Measurements from ENCODE around the gene PRAMEF33.
"Not testable (repeated sequence)": the region's sequence is repeated elsewhere in the genome, so short reads cannot be mapped to it uniquely, and the experiment has no call there.

Gene PRAMEF33, protein sequence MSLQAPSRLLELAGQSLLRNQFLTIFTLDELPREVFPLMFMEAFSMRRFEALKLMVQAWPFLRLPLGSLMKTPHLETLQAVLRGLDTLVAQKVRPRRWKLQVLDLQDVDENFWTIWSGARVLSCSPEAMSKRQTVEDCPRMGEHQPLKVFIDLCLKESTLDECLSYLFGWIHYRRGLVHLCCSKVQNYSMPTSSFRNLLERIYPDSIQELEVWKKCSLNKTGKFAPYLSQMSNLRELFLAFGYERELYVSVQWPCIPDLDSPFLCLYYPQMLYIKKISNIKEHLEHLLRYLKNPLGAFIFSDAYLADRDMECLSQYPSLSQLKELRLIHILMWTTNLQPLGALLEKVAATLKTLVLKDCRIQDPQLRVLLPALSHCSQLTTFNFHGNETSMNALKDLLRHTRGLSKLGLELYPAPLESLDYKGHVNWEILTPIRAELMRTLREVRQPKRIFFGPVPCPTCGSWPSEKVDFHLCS

DNA sequence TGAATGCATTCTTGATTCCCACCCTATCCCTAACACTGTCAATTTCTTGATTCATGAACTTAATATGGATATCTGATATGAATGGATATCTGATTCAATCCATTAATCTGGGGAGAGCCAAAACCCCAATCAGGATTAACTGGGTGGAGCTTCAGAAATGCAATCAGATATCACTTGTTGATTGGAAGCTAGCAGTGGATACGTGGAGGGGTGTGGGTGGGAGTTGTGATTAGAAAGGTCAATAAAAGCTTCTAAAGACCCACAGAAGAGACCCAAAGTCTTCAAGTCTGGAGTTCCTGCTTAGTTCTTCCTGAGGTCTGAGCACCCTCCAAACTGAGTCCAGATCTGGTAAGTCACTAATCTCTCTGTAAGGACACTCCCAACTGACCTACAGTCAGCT, at the start of gene PRAMEF33:
Gene PRAMEF33, plus strand, starts transcription at position 301 of the 400 bp plus-strand sequence. CDS start 2,416 bp downstream, outside the sequence.
- not testable (repeated sequence) for DNase-seq (ENCODE audit: low read depth in 2 of 2)

DNA sequence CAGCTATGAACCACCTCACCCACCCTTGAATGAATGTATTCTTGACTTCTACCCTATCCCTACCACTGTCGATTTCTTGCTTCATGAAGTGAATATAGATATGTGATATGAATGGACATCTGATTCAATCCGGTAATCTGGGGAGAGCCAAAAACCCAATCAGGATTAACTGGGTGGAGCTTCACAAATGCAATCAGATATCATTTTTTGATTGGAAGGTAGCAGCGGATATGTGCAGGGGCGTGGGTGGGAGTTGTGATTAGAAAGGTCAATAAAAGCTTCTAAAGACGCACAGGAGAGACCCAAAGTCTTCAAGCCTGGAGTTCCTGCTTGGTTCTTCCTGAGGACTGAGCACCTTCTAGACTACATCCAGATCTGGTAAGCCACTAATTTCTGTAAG, 49.4 kb upstream of the PRAMEF33 start, which contains the start of gene PRAMEF5:
Gene PRAMEF5, plus strand, starts transcription at position 301 of the 400 bp plus-strand sequence. CDS start 5,071 bp downstream, outside the sequence.
- not testable (repeated sequence) for DNase-seq (ENCODE audit: low read depth in 2 of 2)

DNA sequence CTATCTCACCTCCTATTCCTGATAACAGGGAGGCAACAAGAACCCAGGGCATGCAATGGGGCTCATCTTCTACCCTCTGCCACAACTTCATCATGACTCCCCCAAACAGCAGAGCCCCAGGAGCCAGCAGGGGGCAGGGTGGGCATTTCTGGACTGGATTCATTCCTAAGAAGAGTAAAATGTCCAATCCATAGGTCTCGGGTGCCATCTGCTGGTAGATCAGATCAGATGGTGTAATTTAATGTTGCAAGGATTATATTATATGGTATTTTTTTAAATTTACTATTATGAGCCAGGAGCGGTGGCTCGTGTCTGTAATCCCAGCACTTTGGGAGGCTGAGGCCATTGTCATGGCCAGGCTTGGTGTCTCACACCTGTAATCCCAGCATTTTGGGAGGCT, 38.2 kb upstream of the PRAMEF33 start:
- not testable (repeated sequence) for DNase-seq (ENCODE audit: low read depth in 2 of 2)

DNA sequence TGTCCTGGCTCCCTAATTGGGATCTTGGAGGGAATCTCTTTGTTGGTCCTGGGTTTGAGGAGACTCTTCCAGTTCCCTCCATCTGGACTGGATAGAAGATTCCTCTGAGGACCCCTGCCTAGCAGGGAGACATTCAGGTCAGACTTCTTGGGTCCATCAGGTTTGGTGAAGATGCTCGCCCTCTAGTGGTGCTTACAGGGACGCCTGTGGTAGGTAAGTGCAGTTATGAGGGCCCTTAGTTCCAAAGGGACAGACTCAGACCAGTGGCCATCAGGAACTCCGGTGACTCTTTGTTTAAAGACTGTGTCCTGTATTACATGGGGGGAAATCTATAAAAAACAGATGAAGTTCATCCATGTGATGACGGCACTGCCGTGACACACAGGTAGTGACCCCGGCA, 26.3 kb upstream of the PRAMEF33 start:
- not testable (repeated sequence) for DNase-seq (ENCODE audit: low read depth in 2 of 2)

DNA sequence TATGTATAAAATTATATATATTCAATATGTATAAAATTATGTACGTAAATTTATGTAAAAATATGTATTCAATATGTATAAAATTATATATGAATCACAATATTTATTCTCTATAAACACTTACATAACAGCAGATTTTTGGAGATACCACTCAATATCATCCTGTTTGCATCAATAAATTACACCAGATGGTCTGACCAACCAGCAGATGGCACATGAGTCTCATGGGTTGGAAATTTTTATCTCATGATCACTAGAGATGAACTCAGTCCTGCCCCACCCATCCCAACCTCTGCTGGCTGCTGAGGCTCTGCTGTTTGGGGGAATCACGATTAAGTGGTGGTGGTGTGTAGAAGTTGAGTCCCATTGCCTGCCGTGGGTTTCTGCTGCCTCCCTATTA, 23.7 kb upstream of the PRAMEF33 start:
- not testable (repeated sequence) for DNase-seq (ENCODE audit: low read depth in 2 of 2)

DNA sequence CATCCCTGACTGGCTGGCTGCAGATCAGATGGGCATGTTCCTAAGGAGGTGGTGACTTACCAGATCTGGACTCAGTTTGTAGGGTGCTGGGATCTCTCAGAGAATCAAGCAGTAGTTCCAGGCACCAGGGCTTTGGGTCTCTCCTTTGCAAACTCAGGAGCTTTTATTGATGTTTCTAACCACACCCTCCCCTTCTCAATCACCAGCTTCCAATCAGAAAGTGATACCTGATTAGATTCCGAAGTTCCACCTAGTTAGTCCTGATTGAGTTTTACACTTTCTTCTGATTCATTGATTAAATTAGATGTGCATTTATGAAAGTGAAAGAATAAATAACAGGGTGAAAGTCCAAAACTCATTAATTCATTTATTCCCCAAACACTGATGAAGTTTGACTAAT, 18.3 kb upstream of the PRAMEF33 start, which contains the start of gene PRAMEF8:
Gene PRAMEF8, minus strand, starts transcription at position 101 of the 400 bp plus-strand sequence. CDS start 1,046 bp downstream, outside the sequence.
- DNase-seq (ENCODE audit: low read depth in 2 of 2): not testable (repeated sequence)

DNA sequence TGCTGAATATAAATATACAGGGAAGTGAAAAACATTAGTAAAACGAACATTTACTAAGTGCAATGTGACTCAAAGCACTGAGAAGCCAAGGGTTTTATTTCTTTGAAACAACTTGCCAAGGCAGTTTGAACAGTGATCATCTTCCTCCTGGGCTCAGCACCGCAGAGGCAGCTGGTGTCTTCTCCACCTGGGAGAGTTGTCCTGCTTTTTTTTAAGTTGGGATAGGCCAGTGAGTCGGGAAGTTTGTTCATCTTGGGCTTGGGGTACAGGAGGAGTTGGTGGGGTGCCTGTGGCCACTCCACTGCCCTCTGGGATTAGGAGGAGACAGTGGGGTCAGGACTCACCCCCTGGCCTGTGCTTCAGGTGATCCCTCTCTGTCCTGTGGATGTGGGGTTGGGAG, 14.3 kb upstream of the PRAMEF33 start:
- DNase-seq (ENCODE audit: low read depth in 2 of 2): not testable (repeated sequence)

DNA sequence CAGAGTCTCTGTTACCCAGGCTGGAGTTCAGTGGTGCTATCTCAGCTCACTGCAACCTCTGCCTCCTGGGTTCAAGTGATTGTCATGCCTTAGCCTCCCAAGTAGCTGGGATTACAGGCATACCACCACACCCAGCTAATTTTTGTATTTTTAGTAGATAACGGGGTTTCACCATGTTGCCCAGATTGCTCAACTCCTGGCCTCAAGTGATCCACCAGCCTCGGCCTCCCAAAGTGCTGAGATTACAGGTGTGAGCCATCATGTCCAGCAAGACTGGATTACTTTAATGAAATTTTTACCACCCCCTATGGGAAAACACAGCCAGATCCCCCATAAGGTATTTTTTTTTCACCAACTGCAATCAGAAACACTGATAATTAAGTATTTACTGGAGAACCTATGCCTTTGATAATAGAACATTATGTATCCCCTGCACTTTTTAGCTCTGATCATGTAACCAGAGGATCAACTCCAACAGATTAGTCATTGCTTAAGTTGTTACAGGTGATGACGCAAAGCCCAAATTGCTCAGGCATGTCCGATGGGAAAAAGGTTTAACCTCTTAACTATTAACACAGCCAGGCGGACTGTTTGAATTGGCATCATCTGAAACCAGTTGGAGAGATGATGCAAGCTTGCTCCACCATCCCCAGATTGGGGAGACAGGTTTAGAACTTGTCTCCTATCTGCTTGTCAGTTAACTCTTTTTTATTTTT, 6.0 kb upstream of the PRAMEF33 start:
- not testable (repeated sequence) for DNase-seq (ENCODE audit: low read depth in 2 of 2)

DNA sequence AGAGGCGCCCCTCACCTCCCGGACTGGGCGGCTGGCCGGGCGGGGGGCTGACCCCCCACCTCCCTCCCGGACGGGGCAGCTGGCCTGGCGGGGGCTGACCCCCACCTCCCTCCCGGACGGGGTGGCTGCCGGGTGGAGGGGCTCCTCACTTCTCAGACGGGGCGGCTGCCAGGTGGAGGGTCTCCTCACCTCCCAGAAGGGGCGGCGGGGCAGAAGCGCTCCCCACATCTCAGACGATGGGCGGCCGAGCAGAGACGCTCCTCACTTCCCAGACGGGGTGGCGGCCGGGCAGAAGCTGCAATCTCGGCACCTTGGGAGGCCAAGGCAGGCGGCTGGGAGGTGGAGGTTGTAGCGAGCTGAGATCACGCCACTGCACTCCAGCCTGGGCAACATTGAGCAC, 4.6 kb upstream of the PRAMEF33 start:
- DNase-seq (ENCODE audit: low read depth in 2 of 2): not testable (repeated sequence)

DNA sequence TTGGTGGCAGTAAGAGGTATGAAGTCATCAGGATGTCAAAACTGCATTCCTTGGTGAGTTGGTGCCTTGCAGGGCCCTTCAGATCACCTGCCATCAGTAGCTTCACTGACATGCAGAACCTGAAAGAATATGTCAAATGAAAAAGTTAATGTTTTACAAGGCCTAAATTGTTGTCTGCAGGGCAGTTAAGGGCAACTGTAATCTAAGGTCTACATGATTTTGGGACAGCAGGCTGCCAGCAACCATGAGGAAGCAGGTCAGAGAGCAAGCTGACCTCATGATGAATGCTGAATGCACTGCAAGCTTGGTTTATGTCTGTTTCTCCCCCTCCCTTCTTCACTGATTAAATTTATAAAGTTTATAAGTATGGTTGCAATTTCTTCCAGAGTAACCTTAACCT, 1.1 kb upstream of the PRAMEF33 start:
- not testable (repeated sequence) for DNase-seq (ENCODE audit: low read depth in 2 of 2)

DNA sequence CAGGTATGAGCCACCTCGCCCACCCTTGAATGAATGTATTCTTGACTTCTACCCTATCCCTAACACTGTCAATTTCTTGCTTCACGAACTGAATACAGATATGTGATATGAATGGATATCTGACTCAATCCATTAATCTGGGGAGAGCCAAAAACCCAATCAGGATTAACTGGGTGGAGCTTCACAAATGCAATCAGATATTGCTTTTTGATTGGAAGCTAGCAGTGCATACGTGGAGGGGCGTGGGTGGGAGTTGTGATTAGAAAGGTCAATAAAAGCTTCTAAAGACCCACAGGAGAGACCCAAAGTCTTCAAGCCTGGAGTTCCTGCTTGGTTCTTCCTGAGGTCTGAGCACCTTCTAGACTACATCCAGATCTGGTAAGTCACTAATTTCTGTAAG, 11.9 kb downstream of the PRAMEF33 start, which contains the start of gene PRAMEF15:
Gene PRAMEF15, plus strand, starts transcription at position 301 of the 400 bp plus-strand sequence. CDS start 2,827 bp downstream, outside the sequence.
- DNase-seq (ENCODE audit: low read depth in 2 of 2): not testable (repeated sequence)

DNA sequence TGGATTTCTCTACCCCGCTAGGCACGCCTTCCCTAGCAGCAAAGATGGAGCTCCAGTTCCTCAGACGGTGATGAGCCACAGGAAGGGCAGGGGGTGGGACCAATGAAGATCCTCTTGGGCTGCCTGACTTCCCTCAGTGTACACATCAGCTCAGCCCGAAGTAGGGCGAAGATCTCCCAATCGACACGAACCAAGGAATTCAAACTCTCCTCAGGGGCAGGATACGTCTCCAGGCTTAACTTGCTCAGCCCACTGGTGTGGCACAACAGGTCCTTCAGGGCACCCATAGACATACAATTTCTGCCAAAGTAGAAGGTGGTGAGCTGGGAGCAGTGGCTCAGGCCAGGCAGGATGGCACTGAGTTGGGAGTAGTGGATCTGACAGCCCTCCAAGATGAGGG, 39.2 kb downstream of the PRAMEF33 start:
- not testable (repeated sequence) for DNase-seq (ENCODE audit: low read depth in 2 of 2)

DNA sequence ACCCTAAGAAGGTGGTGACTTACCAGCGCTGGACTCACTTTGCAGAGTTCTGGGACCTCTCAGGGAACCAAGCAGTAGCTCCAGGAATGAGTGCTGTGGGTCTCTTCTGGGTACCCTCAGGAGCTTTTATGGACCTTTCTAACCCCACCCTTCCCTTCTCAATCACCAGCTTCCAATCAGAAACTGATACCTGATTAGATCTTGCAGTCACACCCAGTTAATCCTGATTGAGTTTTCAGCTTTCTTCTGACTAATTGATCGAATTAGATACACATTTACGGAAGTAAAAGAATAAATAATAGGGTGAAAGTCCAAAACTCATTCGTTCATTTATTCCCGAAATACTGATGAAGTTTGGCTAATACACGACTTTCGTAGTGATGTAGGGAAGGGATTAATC, 43.7 kb downstream of the PRAMEF33 start, which contains the start of gene PRAMEF14:
Gene PRAMEF14, minus strand, starts transcription at position 101 of the 400 bp plus-strand sequence. CDS start 1,820 bp downstream, outside the sequence.
- DNase-seq (ENCODE audit: low read depth in 2 of 2): not testable (repeated sequence)

DNA sequence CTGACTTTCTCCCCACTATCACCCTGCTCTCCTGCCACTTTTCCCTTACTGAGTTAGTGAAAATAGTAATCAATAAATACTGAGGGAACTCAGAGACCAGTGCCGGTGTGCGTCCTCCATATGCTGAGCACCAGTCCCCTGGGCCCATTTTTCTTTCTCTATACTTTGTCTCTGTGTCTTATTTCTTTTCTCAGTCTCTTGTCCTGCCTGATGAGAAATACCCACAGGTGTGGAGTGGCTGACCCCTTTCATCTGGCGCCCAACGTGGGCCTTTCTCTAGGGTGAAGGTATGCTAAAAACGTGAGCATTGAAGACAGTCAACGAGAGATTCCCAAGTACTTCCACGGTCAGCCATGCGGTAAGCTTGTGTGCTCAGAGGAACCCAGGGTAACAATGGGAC, 50.1 kb downstream of the PRAMEF33 start:
- DNase-seq (ENCODE audit: low read depth in 2 of 2): not testable (repeated sequence)

DNA sequence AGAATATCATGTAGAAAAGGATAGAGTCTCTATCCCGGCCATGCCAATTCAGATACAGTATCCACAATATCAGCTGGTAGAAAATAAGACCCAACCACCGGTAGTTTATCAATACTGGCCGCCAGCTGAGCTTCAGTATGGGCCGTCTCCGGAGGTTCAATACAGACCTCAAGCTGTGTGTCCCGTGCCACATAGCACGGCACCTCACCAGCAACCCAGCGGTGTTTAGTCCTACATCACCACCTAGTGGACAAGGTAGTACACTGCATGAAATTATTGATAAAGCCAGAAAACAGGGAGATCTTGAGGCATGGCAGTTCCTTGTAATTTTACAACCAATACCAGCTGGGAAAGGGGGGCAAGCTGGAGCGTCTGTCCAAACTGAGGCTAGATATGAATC, 51.1 kb downstream of the PRAMEF33 start:
- DNase-seq (ENCODE audit: low read depth in 2 of 2): not testable (repeated sequence)

DNA sequence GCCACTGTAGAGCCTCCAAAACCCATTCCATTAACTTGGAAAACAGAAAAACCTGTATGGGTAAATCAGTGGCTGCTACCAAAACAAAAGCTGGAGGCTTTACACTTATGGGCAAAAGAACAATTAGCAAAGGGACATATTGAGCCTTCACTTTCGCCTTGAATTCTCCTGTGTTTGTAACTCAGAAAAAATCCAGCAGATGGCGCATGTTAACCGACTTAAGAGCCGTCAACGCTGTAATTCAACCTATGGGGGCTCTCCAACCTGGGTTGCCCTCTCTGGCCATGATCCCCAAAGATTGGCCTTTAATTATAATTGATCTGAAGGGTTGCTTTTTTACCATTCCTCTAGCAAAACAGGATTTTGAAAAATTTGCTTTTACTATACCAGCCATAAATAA, 53.4 kb downstream of the PRAMEF33 start:
- DNase-seq (ENCODE audit: low read depth in 2 of 2): not testable (repeated sequence)

Measured in stimulated activated CD4-positive, alpha-beta T cell treated with anti-CD3 and anti-CD28 coated beads, Interleukin-15, amount 100 ng/mL, for 48 hours (primary cell).